K562 (cell line): ENCODE measurements around the gene CBX8. TPM values are rescaled to one million over a fixed set of nuclear protein-coding genes. Genes with fewer than 3 reads are reported as not detected.
A peak's percentile ranks its signal among the peaks of the same experiment; 100 is the strongest.

Source experiments
- ARID2 ChIP-seq: fragments of 450-650 bp; IDR thresholded peaks from 2 replicates; pipeline ENCODE4 v1.6.1; 2017; ENCODE audit warnings: antibody characterized with exemption, mild to moderate bottlenecking
- ARID3A ChIP-seq: IDR thresholded peaks from 2 replicates; pipeline ENCODE4 v1.6.1; 2012; ENCODE audit warnings: low read depth, low read length, improper control_type of control experiment, borderline replicate concordance
- DPF2 ChIP-seq: fragments of 450-650 bp; IDR thresholded peaks from 2 replicates; pipeline ENCODE4 v1.6.1; 2016
- E4F1 ChIP-seq: fragments of 250-450 bp; sonication (Bioruptor Pico); IDR thresholded peaks from 2 replicates; pipeline ENCODE4 v1.5.0; 2021; ENCODE audit warnings: mild to moderate bottlenecking, borderline replicate concordance
- FOXM1 ChIP-seq, 2 experiments: fragments of 450-650 bp in 1 of 2; sonication (generic) in 1 of 2; formaldehyde crosslinking in 1 of 2; IDR thresholded peaks; 2 replicates each; pipeline versions ENCODE4 v1.6.1 to v1.9.0; 2017 to 2022; ENCODE audit warnings: low read depth in 2 of 2, mild to moderate bottlenecking in 2 of 2, missing genetic modification reagents in 1 of 2, moderate library complexity in 1 of 2
- FUS ChIP-seq: fragments of 200-400 bp; formaldehyde crosslinking; optimal IDR thresholded peaks from 2 replicates; pipeline ENCODE3; 2017; ENCODE audit warnings: low read depth, low read length
- GABPB2 ChIP-seq: fragments of 250-450 bp; sonication (Bioruptor Pico); conservative IDR thresholded peaks from 2 replicates; pipeline ENCODE4 v1.5.1; 2021; ENCODE audit warnings: mild to moderate bottlenecking
- KAT7 ChIP-seq: sonication (generic); formaldehyde crosslinking; IDR thresholded peaks from 2 replicates; pipeline ENCODE4 v1.8.0; 2022; ENCODE audit warnings: missing genetic modification reagents, mild to moderate bottlenecking, borderline replicate concordance
- KLF16 ChIP-seq: IDR thresholded peaks from 2 replicates; pipeline ENCODE4 v1.6.1; 2016; ENCODE audit warnings: antibody characterized with exemption
- NCOR1 ChIP-seq: fragments of 450-650 bp; IDR thresholded peaks from 2 replicates; pipeline ENCODE4 v1.6.1; 2016; ENCODE audit warnings: mild to moderate bottlenecking, moderate library complexity
- NR3C1 ChIP-seq: sonication (generic); formaldehyde crosslinking; IDR thresholded peaks from 2 replicates; pipeline ENCODE4 v1.8.1; 2022; ENCODE audit warnings: missing genetic modification reagents
- POLR3G ChIP-seq: IDR thresholded peaks from 2 replicates; pipeline ENCODE4 v1.6.1; 2011; ENCODE audit not compliant: insufficient read length, insufficient replicate concordance; ENCODE audit errors: extremely low read depth
- SREBF2 ChIP-seq: sonication (generic); formaldehyde crosslinking; IDR thresholded peaks from 2 replicates; pipeline ENCODE4 v1.4.0; 2020; ENCODE audit warnings: mild to moderate bottlenecking, missing genetic modification reagents
- TARDBP ChIP-seq: fragments of 450-650 bp; IDR thresholded peaks from 2 replicates; pipeline ENCODE4 v1.6.1; 2016
- ZNF146 ChIP-seq: IDR thresholded peaks from one replicate; pipeline ENCODE4 v1.6.1; 2018; ENCODE audit warnings: missing compliant biosample characterization; ENCODE audit not compliant: unreplicated experiment
- ZNF24 ChIP-seq: fragments of 450-650 bp; IDR thresholded peaks from 2 replicates; pipeline ENCODE4 v1.6.1; 2016
- ZNF395 ChIP-seq: fragments of 200-800 bp; sonication (Bioruptor generic); IDR thresholded peaks from 2 replicates; pipeline ENCODE4 v1.6.1; 2017; ENCODE audit warnings: missing genetic modification characterization, missing compliant biosample characterization
- ZNF79 ChIP-seq: fragments of 250-450 bp; sonication (Bioruptor Pico); IDR thresholded peaks from 2 replicates; pipeline ENCODE4 v1.4.0; 2020; ENCODE audit warnings: low read depth, mild to moderate bottlenecking, moderate library complexity
- polyA plus RNA-seq, 8 experiments: library from polyadenylated mRNA; depleted of rRNA in 4 of 8; stranded (reverse) in 5 of 8; unstranded in 3 of 8; fragments of >200 nt; fragmentation: Nextera tagmentation in 2 of 8; fragmentation: Illumina TruSeq in 1 of 8; extraction: Ambion mirVana in 2 of 8; extraction: Trizol in 1 of 8; gene quantifications; 2 replicates each; pipeline versions ENCODE4 v1.2.1 to v1.2.3, GENCODE V29; 2011 to 2014; ENCODE audit warnings: inconsistent platforms in 1 of 8, missing spikeins in 1 of 8
- total RNA-seq, 7 experiments: library from RNA; depleted of rRNA in 6 of 7; stranded (reverse); fragments of >200 nt in 6 of 7; fragmentation: Illumina TruSeq in 2 of 7; extraction: Trizol in 2 of 7; gene quantifications; 2 replicates each; pipeline versions ENCODE4 v1.2.1 to v1.2.3, GENCODE V29; 2011 to 2021; ENCODE audit warnings: low replicate concordance in 1 of 7
- TF ChIP-seq, protein P1 (sequence below): fragments of 450-650 bp; IDR thresholded peaks from 2 replicates; pipeline ENCODE4 v1.6.1; 2016; ENCODE audit warnings: mild to moderate bottlenecking

Gene CBX8
- total and polyA plus RNA-seq, 9 of the 15 experiments (the other 6 are each of a cell fraction or from before 2014, with no cell fraction given), result 0.08 to 11.9 (median 2.6) TPM

DNA sequence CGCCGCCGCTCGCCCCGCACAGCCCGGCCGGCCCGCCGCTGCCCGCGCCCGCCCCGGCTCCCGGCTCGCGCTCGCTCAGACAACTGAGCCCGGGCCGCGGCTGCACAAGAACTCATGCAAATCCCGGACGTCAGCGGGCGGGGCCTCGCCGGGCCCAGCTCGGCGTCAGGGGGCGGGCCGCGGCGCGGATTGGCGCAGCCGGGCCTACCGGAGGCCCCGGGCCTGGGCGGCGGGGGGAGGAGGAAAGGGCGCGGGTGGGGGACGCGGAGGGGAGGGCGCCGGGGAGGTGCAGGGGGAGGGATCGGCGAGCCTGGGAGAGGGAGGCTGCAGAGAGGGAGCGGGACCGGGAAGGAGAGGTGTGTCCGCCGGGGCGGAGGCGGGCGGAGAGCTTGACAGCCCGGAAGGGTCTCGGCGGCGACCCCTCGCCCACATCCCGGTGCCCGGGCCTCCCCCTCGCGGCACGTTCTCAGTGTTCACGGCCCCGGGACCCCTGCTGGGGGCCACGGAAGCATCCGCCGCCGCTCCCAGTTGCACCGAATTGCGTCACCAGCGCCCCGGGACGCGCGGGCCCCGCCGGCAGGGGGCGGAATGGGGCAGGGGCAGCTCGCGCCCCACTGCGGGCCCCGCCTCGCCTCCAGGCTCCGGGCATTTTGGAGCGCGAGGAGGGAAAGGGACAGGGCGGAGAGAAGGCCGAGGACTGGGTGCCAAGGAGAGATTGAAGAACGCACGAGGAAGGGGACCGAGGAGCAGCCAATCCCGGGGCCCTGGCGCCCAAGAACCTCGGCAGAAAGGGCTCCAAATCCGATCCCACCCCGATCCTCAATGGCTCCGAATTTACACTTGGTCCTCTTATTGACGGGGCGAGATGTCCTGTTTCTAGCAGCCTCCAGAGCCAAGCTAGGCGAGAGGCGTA is 42.7 kb upstream of the CBX8 start, which contains the start of gene CBX4 (continued):
- peak; percentile 68; the same call in 1 of the 2 replicates for TF ChIP-seq ZNF395 (CRISPR knock-in tag)
- 0 out of 2 replicates have a peak, but pooled peaks have one; percentile 24 for TF ChIP-seq FOXM1 (IDR thresholded peaks at IDR 0.05; ENCODE audit: low read depth)
- TF ChIP-seq FOXM1 (CRISPR knock-in tag; IDR thresholded peaks at IDR 0.05; ENCODE audit: low read depth), result 0 out of 2 replicates have a peak, but pooled peaks have one; percentile 26
- TF ChIP-seq ZNF146 (CRISPR knock-in tag), result no peak
- TF ChIP-seq E4F1, result no peak
- TF ChIP-seq KAT7 (CRISPR knock-in tag), result peak; percentile 78; the same call in 1 of the 2 replicates
- TF ChIP-seq, protein P1, sequence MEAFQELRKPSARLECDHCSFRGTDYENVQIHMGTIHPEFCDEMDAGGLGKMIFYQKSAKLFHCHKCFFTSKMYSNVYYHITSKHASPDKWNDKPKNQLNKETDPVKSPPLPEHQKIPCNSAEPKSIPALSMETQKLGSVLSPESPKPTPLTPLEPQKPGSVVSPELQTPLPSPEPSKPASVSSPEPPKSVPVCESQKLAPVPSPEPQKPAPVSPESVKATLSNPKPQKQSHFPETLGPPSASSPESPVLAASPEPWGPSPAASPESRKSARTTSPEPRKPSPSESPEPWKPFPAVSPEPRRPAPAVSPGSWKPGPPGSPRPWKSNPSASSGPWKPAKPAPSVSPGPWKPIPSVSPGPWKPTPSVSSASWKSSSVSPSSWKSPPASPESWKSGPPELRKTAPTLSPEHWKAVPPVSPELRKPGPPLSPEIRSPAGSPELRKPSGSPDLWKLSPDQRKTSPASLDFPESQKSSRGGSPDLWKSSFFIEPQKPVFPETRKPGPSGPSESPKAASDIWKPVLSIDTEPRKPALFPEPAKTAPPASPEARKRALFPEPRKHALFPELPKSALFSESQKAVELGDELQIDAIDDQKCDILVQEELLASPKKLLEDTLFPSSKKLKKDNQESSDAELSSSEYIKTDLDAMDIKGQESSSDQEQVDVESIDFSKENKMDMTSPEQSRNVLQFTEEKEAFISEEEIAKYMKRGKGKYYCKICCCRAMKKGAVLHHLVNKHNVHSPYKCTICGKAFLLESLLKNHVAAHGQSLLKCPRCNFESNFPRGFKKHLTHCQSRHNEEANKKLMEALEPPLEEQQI, result no peak
- 0 out of 2 replicates have a peak, but pooled peaks have one; percentile 58 for TF ChIP-seq NR3C1
- peak; percentile 80 for TF ChIP-seq DPF2
- TF ChIP-seq ZNF79 (CRISPR knock-in tag), result no peak
- peak; percentile 82 for TF ChIP-seq ZNF24
- peak; percentile 88 for TF ChIP-seq ARID2
- peak; percentile 61 for TF ChIP-seq FUS
- no peak for TF ChIP-seq GABPB2
- TF ChIP-seq TARDBP, result peak; percentile 95
- TF ChIP-seq POLR3G, result no peak
- TF ChIP-seq KLF16, result peak; percentile 48; the same call in 1 of the 2 replicates
- TF ChIP-seq SREBF2 (CRISPR knock-in tag), result no peak
- TF ChIP-seq ARID3A, result no peak
- TF ChIP-seq NCOR1, result peak; percentile 56; the same call in 1 of the 2 replicates
